GM23338 (cell line): ENCODE results near the gene FKBP10.

Source experiments
- EZH2 ChIP-seq: fragments of 200-600 bp; sonication (generic); IDR thresholded peaks from one replicate; pipeline ENCODE4 v1.8.0; 2017; ENCODE audit warnings: antibody characterized with exemption, mild to moderate bottlenecking, low read depth; ENCODE audit not compliant: unreplicated experiment
- TF ChIP-seq, protein P1 (sequence below): fragments of 250-450 bp; sonication (Bioruptor Pico); IDR thresholded peaks from 2 replicates; pipeline ENCODE4 v1.5.0; 2020; ENCODE audit warnings: mild to moderate bottlenecking, moderate library complexity
- TF ChIP-seq, protein P2 (sequence below), 2 experiments: fragments of 200-600 bp in 1 of 2; sonication (generic) in 1 of 2; conservative IDR thresholded peaks; 2 replicates each; pipeline versions ENCODE4 v1.5.1 to v1.6.1; 2016 to 2017; ENCODE audit warnings: antibody characterized with exemption in 2 of 2, low read depth in 2 of 2, mild to moderate bottlenecking in 2 of 2, moderate library complexity in 1 of 2

GRCh38 chr17:41797377-41797776 is 15.4 kb upstream of the FKBP10 start:
- TF ChIP-seq, protein P1, sequence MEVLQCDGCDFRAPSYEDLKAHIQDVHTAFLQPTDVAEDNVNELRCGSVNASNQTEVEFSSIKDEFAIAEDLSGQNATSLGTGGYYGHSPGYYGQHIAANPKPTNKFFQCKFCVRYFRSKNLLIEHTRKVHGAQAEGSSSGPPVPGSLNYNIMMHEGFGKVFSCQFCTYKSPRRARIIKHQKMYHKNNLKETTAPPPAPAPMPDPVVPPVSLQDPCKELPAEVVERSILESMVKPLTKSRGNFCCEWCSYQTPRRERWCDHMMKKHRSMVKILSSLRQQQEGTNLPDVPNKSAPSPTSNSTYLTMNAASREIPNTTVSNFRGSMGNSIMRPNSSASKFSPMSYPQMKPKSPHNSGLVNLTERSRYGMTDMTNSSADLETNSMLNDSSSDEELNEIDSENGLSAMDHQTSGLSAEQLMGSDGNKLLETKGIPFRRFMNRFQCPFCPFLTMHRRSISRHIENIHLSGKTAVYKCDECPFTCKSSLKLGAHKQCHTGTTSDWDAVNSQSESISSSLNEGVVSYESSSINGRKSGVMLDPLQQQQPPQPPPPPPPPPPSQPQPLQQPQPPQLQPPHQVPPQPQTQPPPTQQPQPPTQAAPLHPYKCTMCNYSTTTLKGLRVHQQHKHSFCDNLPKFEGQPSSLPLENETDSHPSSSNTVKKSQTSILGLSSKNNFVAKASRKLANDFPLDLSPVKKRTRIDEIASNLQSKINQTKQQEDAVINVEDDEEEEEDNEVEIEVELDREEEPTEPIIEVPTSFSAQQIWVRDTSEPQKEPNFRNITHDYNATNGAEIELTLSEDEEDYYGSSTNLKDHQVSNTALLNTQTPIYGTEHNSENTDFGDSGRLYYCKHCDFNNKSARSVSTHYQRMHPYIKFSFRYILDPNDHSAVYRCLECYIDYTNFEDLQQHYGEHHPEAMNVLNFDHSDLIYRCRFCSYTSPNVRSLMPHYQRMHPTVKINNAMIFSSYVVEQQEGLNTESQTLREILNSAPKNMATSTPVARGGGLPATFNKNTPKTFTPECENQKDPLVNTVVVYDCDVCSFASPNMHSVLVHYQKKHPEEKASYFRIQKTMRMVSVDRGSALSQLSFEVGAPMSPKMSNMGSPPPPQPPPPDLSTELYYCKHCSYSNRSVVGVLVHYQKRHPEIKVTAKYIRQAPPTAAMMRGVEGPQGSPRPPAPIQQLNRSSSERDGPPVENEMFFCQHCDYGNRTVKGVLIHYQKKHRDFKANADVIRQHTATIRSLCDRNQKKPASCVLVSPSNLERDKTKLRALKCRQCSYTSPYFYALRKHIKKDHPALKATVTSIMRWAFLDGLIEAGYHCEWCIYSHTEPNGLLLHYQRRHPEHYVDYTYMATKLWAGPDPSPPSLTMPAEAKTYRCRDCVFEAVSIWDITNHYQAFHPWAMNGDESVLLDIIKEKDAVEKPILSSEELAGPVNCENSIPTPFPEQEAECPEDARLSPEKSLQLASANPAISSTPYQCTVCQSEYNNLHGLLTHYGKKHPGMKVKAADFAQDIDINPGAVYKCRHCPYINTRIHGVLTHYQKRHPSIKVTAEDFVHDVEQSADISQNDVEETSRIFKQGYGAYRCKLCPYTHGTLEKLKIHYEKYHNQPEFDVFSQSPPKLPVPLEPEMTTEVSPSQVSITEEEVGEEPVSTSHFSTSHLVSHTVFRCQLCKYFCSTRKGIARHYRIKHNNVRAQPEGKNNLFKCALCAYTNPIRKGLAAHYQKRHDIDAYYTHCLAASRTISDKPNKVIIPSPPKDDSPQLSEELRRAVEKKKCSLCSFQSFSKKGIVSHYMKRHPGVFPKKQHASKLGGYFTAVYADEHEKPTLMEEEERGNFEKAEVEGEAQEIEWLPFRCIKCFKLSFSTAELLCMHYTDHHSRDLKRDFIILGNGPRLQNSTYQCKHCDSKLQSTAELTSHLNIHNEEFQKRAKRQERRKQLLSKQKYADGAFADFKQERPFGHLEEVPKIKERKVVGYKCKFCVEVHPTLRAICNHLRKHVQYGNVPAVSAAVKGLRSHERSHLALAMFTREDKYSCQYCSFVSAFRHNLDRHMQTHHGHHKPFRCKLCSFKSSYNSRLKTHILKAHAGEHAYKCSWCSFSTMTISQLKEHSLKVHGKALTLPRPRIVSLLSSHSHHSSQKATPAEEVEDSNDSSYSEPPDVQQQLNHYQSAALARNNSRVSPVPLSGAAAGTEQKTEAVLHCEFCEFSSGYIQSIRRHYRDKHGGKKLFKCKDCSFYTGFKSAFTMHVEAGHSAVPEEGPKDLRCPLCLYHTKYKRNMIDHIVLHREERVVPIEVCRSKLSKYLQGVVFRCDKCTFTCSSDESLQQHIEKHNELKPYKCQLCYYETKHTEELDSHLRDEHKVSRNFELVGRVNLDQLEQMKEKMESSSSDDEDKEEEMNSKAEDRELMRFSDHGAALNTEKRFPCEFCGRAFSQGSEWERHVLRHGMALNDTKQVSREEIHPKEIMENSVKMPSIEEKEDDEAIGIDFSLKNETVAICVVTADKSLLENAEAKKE (CRISPR knock-in tag): no peak
- TF ChIP-seq, protein P2, sequence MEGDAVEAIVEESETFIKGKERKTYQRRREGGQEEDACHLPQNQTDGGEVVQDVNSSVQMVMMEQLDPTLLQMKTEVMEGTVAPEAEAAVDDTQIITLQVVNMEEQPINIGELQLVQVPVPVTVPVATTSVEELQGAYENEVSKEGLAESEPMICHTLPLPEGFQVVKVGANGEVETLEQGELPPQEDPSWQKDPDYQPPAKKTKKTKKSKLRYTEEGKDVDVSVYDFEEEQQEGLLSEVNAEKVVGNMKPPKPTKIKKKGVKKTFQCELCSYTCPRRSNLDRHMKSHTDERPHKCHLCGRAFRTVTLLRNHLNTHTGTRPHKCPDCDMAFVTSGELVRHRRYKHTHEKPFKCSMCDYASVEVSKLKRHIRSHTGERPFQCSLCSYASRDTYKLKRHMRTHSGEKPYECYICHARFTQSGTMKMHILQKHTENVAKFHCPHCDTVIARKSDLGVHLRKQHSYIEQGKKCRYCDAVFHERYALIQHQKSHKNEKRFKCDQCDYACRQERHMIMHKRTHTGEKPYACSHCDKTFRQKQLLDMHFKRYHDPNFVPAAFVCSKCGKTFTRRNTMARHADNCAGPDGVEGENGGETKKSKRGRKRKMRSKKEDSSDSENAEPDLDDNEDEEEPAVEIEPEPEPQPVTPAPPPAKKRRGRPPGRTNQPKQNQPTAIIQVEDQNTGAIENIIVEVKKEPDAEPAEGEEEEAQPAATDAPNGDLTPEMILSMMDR (conservative IDR thresholded peaks at IDR 0.05; ENCODE audit: low read depth in 2 of 2): no peak
- no peak for TF ChIP-seq EZH2
